Stomach (tissue), 4 donors: ENCODE data around the gene CD101.

ENCODE experiments used
- POLR2AphosphoS5 ChIP-seq, 3 donors: sonication (generic); formaldehyde crosslinking; IDR thresholded peaks; one replicate each; pipeline ENCODE4 v1.6.1; 2016; ENCODE audit warnings: antibody characterized with exemption in 3 of 3
- TF ChIP-seq, protein P1 (sequence below), 7 experiments: fragments of 450-650 bp in 4 of 7; fragments of 200-600 bp in 3 of 7; sonication (generic) in 3 of 7; IDR thresholded peaks; one replicate each; pipeline ENCODE4 v1.5.1; 2016 to 2019; ENCODE audit warnings: antibody characterized with exemption in 7 of 7, control low read depth in 2 of 7, mild to moderate bottlenecking in 1 of 7

DNA sequence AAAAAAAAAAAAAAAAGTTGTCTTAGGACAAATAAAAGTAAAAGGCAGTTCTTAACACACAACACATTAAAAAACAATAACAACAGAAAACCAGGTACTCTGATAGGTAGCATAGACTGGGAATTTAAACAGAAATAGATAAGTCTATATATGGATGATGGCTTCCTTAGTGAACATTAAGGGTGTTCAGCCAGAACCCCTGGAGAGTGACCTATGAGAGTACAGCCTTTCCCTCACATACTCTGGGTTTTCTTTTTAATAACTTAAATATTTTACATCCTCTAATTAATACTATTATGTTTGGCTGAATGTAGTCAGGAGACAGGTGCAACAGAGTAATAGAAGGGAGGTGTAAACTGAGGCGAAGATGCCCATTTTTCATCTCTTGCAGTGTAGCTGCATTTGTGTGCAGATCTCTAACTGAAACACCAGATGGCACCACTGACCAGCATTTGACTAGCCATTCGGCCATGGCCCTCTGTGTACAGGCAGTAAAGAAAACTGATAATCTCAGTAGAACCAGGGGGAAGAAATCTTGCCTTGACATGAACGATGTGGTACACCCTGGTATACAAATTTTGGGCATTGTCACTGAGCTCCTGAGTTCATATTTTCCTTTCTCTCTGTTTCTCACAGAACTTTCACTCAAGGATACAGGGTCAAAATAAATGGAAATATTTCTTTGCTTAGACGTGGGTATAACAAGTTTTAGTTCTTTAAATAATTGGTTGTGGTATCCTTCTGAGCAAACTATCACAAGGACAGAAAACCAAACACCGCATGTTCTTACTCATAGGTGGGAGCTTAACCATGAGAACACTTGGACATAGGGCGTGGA, 66.2 kb downstream of the CD101 start:
- TF ChIP-seq, protein P1, sequence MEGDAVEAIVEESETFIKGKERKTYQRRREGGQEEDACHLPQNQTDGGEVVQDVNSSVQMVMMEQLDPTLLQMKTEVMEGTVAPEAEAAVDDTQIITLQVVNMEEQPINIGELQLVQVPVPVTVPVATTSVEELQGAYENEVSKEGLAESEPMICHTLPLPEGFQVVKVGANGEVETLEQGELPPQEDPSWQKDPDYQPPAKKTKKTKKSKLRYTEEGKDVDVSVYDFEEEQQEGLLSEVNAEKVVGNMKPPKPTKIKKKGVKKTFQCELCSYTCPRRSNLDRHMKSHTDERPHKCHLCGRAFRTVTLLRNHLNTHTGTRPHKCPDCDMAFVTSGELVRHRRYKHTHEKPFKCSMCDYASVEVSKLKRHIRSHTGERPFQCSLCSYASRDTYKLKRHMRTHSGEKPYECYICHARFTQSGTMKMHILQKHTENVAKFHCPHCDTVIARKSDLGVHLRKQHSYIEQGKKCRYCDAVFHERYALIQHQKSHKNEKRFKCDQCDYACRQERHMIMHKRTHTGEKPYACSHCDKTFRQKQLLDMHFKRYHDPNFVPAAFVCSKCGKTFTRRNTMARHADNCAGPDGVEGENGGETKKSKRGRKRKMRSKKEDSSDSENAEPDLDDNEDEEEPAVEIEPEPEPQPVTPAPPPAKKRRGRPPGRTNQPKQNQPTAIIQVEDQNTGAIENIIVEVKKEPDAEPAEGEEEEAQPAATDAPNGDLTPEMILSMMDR (IDR thresholded peaks at IDR 0.05): peak in 5 of 7 experiments; percentile 60 to 80 (median 70)
- peak in 1 of 3 donors; percentile 48 for TF ChIP-seq POLR2AphosphoS5 (IDR thresholded peaks at IDR 0.05)
